HEK293 (cell line): ENCODE results near the gene LY6G6F.

ENCODE experiments used
- CTCF ChIA-PET: fragments of 350-600 bp; formaldehyde crosslinking; extraction: SDS; loops from one replicate; lab custom pipeline; 2021; ENCODE audit warnings: antibody characterized with exemption; lab: Yijun Ruan, JAX
- POLR2A ChIA-PET: fragments of 300-600 bp; formaldehyde crosslinking; extraction: SDS; loops from one replicate; lab custom pipeline; 2020; ENCODE audit warnings: antibody characterized with exemption, inconsistent platforms; lab: Yijun Ruan, JAX
- H3K27ac ChIP-seq: fragments of 200-500 bp; sonication (Bioruptor generic); 2 replicates; pipeline ENCODE4 v1.5.1; 2014; ENCODE audit warnings: low read depth, low read length, control low read depth, inconsistent platforms; ENCODE audit errors: extremely low read depth
- H3K36me3 ChIP-seq, 2 experiments: fragments of 200-500 bp in 1 of 2; sonication (Bioruptor generic) in 1 of 2; 1 replicate in 1 of 2; 2 replicates in 1 of 2; pipeline ENCODE4 v1.5.1; 2014 to 2017; ENCODE audit warnings: inconsistent platforms in 2 of 2, low read length in 2 of 2; ENCODE audit not compliant: control insufficient read depth in 2 of 2, insufficient read depth in 1 of 2
- H3K4me1 ChIP-seq: fragments of 200-500 bp; sonication (Bioruptor generic); 2 replicates; pipeline ENCODE4 v1.5.1; 2014; ENCODE audit warnings: mild to moderate bottlenecking, low read length, inconsistent platforms; ENCODE audit not compliant: control insufficient read depth, insufficient read depth
- H3K4me3 ChIP-seq: 2 replicates; pipeline ENCODE4 v1.5.1; 2011; ENCODE audit warnings: low read depth, mild to moderate bottlenecking, control low read depth, low read length, moderate library complexity
- H3K9me3 ChIP-seq: fragments of 200-500 bp; sonication (Bioruptor generic); 2 replicates; pipeline ENCODE4 v1.5.1; 2014; ENCODE audit warnings: low read depth, low read length, inconsistent platforms; ENCODE audit not compliant: control insufficient read depth, insufficient read depth
- EGR2 ChIP-seq: fragments of 450-650 bp; formaldehyde crosslinking; IDR thresholded peaks from 2 replicates; pipeline ENCODE4 v1.5.1; 2016; ENCODE audit warnings: low read depth, missing biosample characterization, missing genetic modification characterization
- PRDM10 ChIP-seq: fragments of 450-650 bp; formaldehyde crosslinking; IDR thresholded peaks from 2 replicates; pipeline ENCODE4 v1.5.1; 2016; ENCODE audit warnings: missing biosample characterization, missing genetic modification characterization
- PRDM2 ChIP-seq: fragments of 450-650 bp; formaldehyde crosslinking; IDR thresholded peaks from 2 replicates; pipeline ENCODE4 v1.5.1; 2016; ENCODE audit warnings: missing biosample characterization, missing genetic modification characterization, borderline replicate concordance
- SETDB1 ChIP-seq: IDR thresholded peaks from one replicate; pipeline ENCODE4 v1.6.1; 2017; ENCODE audit warnings: mild to moderate bottlenecking, low read length, moderate library complexity, mixed read lengths; ENCODE audit not compliant: insufficient read length
- ZBTB1 ChIP-seq: fragments of 450-650 bp; formaldehyde crosslinking; IDR thresholded peaks from 2 replicates; pipeline ENCODE4 v1.5.1; 2016; ENCODE audit warnings: missing biosample characterization, missing genetic modification characterization
- ZBTB10 ChIP-seq: fragments of 450-650 bp; formaldehyde crosslinking; IDR thresholded peaks from 2 replicates; pipeline ENCODE4 v1.5.1; 2016; ENCODE audit warnings: missing biosample characterization, missing genetic modification characterization
- ZFHX2 ChIP-seq: fragments of 450-650 bp; formaldehyde crosslinking; conservative IDR thresholded peaks from 2 replicates; pipeline ENCODE4 v1.5.1; 2016; ENCODE audit warnings: missing biosample characterization, missing genetic modification characterization
- ZNF132 ChIP-seq: fragments of 450-650 bp; formaldehyde crosslinking; IDR thresholded peaks from 2 replicates; pipeline ENCODE4 v1.5.1; 2017; ENCODE audit warnings: missing biosample characterization, missing genetic modification characterization, borderline replicate concordance
- ZNF146 ChIP-seq: fragments of 450-650 bp; formaldehyde crosslinking; IDR thresholded peaks from 2 replicates; pipeline ENCODE4 v1.5.1; 2016; ENCODE audit warnings: missing biosample characterization, missing genetic modification characterization
- ZNF148 ChIP-seq: fragments of 450-650 bp; formaldehyde crosslinking; IDR thresholded peaks from 2 replicates; pipeline ENCODE4 v1.5.0; 2017; ENCODE audit warnings: missing biosample characterization, missing genetic modification characterization, borderline replicate concordance
- ZNF677 ChIP-seq: fragments of 450-650 bp; IDR thresholded peaks from 2 replicates; pipeline ENCODE4 v1.5.0; 2018; ENCODE audit warnings: missing biosample characterization, mild to moderate bottlenecking, missing genetic modification characterization, moderate library complexity
- ZNF704 ChIP-seq: fragments of 450-650 bp; formaldehyde crosslinking; IDR thresholded peaks from 2 replicates; pipeline ENCODE4 v1.5.1; 2016; ENCODE audit warnings: missing biosample characterization, missing genetic modification characterization

LY6G6F gene

GRCh38 chr6:31741815-31742214 is 35.1 kb downstream of the LY6G6F start:
- TF ChIP-seq ZBTB1 = no peak
- no peak for TF ChIP-seq ZNF132 (tag by site-specific recombination)
- TF ChIP-seq ZNF704 (tag by site-specific recombination) = no peak
- peak; percentile 76; the same call in 1 of the 2 replicates for TF ChIP-seq EGR2 (tag by site-specific recombination)
- peak; percentile 84 for TF ChIP-seq ZFHX2 (tag by site-specific recombination)
- Histone ChIP-seq H3K4me3 (no peak overlapping the region), H3K27ac (no peak overlapping the region), H3K36me3 (peaks cover 12 to 43% of the 10 kb centered on the region in 2 experiments; a peak in 2 of 3 replicates), H3K4me1 (peaks cover 25% of the 10 kb centered on the region), H3K9me3 (no peaks in the 10 kb centered on the region)
- CTCF ChIA-PET = interaction anchor here (0.6 to 4.7 kb wide), 6 partner anchors 28 to 159 kb away, joined by 3 to 39 read pairs (median 4); no protein-coding TSS in a partner anchor
- POLR2A ChIA-PET = no interaction called here

GRCh38 chr6:31742894-31743293 is 36.2 kb downstream of the LY6G6F start:
- Histone ChIP-seq H3K9me3 (no peaks in the 10 kb centered on the region), H3K4me1 (peaks cover 17% of the 10 kb centered on the region), H3K36me3 (peaks cover 14 to 54% of the 10 kb centered on the region in 2 experiments; a peak in 2 of 3 replicates), H3K4me3 (no peak overlapping the region), H3K27ac (no peak overlapping the region)
- ChIA-PET POLR2A (no interaction called here), CTCF (interaction anchor here (0.5 to 1.1 kb wide), 4 partner anchors 29 to 235 kb away, joined by 3 to 4 read pairs (median 3); no protein-coding TSS in a partner anchor)
- no peak for TF ChIP-seq ZNF677 (tag by site-specific recombination)
- TF ChIP-seq PRDM2 (tag by site-specific recombination) = no peak
- TF ChIP-seq SETDB1 = no peak
- TF ChIP-seq ZNF146 (tag by site-specific recombination) = no peak
- TF ChIP-seq PRDM10 (tag by site-specific recombination) = peak; percentile 66
- TF ChIP-seq ZBTB10 (tag by site-specific recombination) = no peak
- TF ChIP-seq ZNF148 (tag by site-specific recombination) = no peak
